Tibial artery (tissue), 4 donors: Measurements from ENCODE around the gene BZW2.
"Not testable (repeated sequence)": the region's sequence is repeated elsewhere in the genome, so short reads cannot be mapped to it uniquely, and the experiment has no call there.

Experiments used
- DNase-seq, 2 donors: peaks; one replicate each; pipeline ENCODE4 v3.0.0-alpha.2; 2019
- H3K27ac ChIP-seq, 2 donors: fragments of 200-600 bp; sonication (generic) in 1 of 2; 1 replicate in 1 of 2; 2 replicates in 1 of 2; pipeline ENCODE4 v1.5.1; 2018 to 2019; ENCODE audit warnings: mild to moderate bottlenecking in 1 of 2
- H3K27me3 ChIP-seq, 2 donors: fragments of 200-600 bp; sonication (generic) in 1 of 2; one replicate each; pipeline versions ENCODE4 v1.5.1 to v1.6.0; 2016 to 2019
- H3K36me3 ChIP-seq, 3 donors: fragments of 200-600 bp; sonication (generic) in 2 of 3; one replicate each; pipeline ENCODE4 v1.5.1; 2016 to 2019; ENCODE audit warnings: mild to moderate bottlenecking in 2 of 3
- H3K4me1 ChIP-seq, 4 donors: fragments of 200-600 bp; sonication (generic) in 2 of 4; 1 replicate in 3 of 4; 2 replicates in 1 of 4; pipeline ENCODE4 v1.5.1; 2016 to 2019
- H3K4me3 ChIP-seq, 2 donors: fragments of 200-600 bp; sonication (generic) in 1 of 2; 1 replicate in 1 of 2; 2 replicates in 1 of 2; pipeline ENCODE4 v1.5.1; 2018 to 2019; ENCODE audit warnings: mild to moderate bottlenecking in 2 of 2
- H3K9me3 ChIP-seq, 3 donors: fragments of 200-600 bp; sonication (generic) in 1 of 3; one replicate each; pipeline ENCODE4 v1.5.1; 2016 to 2019
- CTCF ChIP-seq, 2 experiments: fragments of 200-600 bp in 1 of 2; fragments of 450-650 bp in 1 of 2; IDR thresholded peaks; one replicate each; pipeline ENCODE4 v1.5.1; 2017 to 2019; ENCODE audit warnings: antibody characterized with exemption in 2 of 2, mild to moderate bottlenecking in 1 of 2, moderate library complexity in 1 of 2
- intact Hi-C: fragments of 100-400 bp; cut with DNase I; formaldehyde crosslinking; loops from one replicate; pipeline ENCODE4 v1.15.0; 2023; ENCODE audit warnings: low total_unique reads

The BZW2 gene

DNA sequence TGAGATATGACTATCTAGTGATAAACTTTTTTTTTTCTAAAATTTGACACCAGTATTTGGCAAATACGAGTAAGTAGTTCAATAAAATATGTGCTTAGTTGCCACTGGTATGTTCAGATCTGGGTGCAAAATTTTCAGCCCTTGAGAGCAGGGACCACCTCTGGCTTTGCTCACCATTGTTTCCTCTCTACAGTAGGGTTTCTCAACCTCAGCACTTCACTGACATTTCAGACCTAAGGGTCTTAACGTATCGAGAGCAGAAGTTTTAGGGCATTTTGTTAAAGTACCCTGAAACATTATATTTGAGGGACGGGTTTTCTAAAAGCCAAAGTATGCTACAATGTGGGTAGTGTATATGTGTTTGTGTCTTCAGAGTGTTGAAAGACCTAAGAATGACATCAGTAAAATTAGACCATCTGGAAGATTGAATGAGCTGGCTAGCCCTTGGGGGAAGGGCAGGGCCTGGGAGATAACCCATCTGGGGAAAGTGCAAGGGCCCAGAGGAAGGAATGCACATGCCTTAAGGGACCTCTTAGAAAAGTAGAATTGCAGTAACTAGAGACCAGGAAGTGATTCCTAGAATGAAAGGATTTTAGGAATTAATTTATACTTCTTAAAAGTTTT lies 11.8 kb downstream of the BZW2 start:
- Histone ChIP-seq H3K27me3 (no peaks in the 10 kb centered on the region), H3K36me3 (no peaks in the 10 kb centered on the region), H3K4me3 (no peak overlapping the region), H3K4me1 (peaks cover 0 to 26% (median 9%) of the 10 kb centered on the region in 4 donors), H3K27ac (no peak overlapping the region), H3K9me3 (no peaks in the 10 kb centered on the region)
- no peak for TF ChIP-seq CTCF (IDR thresholded peaks at IDR 0.05)
- DNase-seq: no peak
- intact Hi-C loops: no loop called here

DNA sequence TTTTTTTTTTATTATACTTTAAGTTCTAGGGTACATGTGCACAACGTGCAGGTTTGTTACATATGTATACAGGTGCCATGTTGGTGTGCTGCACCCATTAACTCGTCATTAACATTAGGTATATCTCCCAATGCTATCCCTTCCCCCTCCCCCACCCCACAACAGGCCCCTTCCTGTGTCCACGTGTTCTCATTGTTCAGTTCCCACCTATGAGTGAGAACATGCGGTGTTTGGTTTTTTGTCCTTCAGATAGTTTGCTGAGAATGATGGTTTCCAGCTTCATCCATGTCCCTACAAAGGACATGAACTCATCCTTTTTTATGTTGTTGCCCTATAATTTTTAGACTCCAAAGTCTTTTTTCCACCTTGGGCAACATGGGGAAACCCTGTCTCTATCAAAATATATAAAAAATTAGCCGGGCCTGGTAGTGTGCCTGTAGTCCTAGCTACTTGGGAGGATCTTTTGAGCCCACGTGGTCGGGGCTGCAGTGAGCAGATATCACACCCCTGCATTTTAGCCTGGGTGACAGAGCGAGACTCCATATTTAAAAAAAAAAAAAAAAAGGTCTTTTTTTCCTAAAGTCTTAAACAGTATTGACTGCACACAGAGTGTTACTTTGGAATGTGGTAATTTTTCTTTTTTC lies 14.0 kb downstream of the BZW2 start:
- H3K27ac ChIP-seq, DNase-seq, H3K27me3 ChIP-seq, H3K4me3 ChIP-seq, H3K36me3 ChIP-seq, H3K9me3 ChIP-seq, intact Hi-C loops: not testable (repeated sequence)
- H3K4me1 ChIP-seq: peaks cover 0 to 28% (median 9%) of the 10 kb centered on the region in 4 donors

- Histone ChIP-seq H3K36me3 (no peaks in the 10 kb centered on the region), H3K4me1 (peaks cover 0 to 28% (median 9%) of the 10 kb centered on the region in 4 donors), H3K27me3 (no peaks in the 10 kb centered on the region), H3K9me3 (no peaks in the 10 kb centered on the region), H3K27ac (no peak overlapping the region), H3K4me3 (no peak overlapping the region)
- TF ChIP-seq CTCF (IDR thresholded peaks at IDR 0.05): no peak
- DNase-seq: no peak
- intact Hi-C loops: no loop called here
These were observed 14.9 kb downstream of the BZW2 start for GRCh38 chr7:16660702-16661464.

DNA sequence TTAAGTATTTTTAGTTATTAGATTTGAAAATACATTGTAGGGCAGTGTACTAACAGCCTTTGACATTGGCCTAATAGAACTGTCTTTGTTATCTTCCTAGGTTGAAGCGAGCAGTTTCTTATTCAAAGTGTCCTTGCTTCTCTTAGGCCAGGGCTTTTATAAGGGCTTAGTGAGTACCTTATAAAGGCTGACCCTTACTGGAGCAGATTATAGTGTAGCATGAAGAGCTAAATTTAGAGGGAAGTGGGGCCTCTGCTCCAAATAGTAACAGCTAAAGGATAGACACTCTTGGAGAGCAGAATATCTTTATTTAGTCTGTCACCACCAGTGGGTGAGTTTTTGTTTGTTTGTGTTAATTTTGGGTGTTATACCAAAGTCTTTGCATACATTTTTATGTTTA lies 15.9 kb downstream of the BZW2 start:
- no peak overlapping the region for H3K4me3 ChIP-seq
- H3K9me3 ChIP-seq: no peaks in the 10 kb centered on the region
- peaks cover 0 to 28% (median 9%) of the 10 kb centered on the region in 4 donors for H3K4me1 ChIP-seq
- intact Hi-C loops: no loop called here
- no peak for DNase-seq
- H3K36me3 ChIP-seq: peaks cover 3 to 5% (median 4%) of the 10 kb centered on the region in 3 donors
- H3K27ac ChIP-seq: peak overlapping the region in 1 of 2 donors; percentile 31
- H3K27me3 ChIP-seq: no peaks in the 10 kb centered on the region
- TF ChIP-seq CTCF (IDR thresholded peaks at IDR 0.05): no peak

- H3K27me3 ChIP-seq: no peaks in the 10 kb centered on the region
- DNase-seq: no peak
- intact Hi-C loops: no loop called here
- H3K9me3 ChIP-seq: no peaks in the 10 kb centered on the region
- H3K4me3 ChIP-seq: no peak overlapping the region
- no peak overlapping the region for H3K27ac ChIP-seq
- H3K4me1 ChIP-seq: peaks cover 0 to 8% (median 3%) of the 10 kb centered on the region in 4 donors
- H3K36me3 ChIP-seq: peaks cover 3 to 10% (median 5%) of the 10 kb centered on the region in 3 donors
- TF ChIP-seq CTCF (IDR thresholded peaks at IDR 0.05): no peak
These were observed 21.4 kb downstream of the BZW2 start for GRCh38 chr7:16667355-16667754.
